ENCODE data around the gene MRPS2.

Gene MRPS2

DNA sequence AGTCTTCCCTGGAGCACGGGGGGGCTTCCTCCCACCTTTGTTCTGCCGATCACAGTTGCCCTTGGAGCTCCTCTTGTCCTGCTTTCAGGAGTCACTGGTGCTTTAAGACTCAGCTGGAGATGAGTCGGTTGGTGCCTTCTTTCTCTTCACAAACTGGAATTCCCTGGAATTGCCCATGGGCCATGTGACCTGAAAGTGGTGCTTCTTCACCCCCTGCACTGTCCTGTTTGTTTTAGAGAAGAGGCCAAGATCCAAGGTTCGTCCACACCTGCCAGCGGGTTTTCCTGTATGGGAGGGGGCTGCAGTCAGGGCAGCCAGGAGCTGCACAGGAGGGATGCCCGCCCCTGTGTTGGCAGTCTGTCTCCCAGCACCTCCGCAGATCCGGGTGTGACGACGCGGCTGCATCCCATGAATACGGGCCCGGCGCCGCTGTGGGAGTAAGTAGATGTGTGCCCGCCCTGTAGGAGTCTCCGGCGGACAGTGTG, 9.5 kb upstream of the MRPS2 start:
- DNase-seq (ENCODE audit: insufficient read length): no peak
- TF ChIP-seq POLR2AphosphoS5 (IDR thresholded peaks at IDR 0.05; ENCODE audit: low read depth, low read length) (no peak), TAF1 (IDR thresholded peaks at IDR 0.05; ENCODE audit: borderline replicate concordance, low read depth, low read length) (no peak), POLR2A (IDR thresholded peaks at IDR 0.05; ENCODE audit: low read depth, low read length) (no peak)

DNA sequence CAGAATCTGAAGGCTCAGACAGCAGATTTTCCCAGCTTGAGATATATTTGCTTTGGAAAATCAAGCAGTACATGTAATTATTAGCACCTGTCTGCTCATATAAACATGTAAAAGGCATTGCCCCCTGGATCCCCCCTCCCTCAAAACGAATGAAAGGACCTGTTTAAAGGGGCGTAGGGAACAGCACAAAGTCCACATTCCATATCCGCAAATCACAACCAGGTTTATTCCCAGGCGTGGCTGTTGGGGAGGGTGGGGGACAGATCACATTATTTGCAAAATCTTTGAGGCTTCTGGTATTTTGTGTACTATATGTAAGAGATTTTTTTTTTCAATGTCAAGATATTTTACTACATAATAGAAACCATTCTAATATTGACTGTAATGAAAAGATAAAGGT, 8.7 kb upstream of the MRPS2 start:
- DNase-seq (ENCODE audit: insufficient read length) (no peak), FAIRE-seq (no peak)
- TF ChIP-seq TAF1 (IDR thresholded peaks at IDR 0.05; ENCODE audit: borderline replicate concordance, low read depth, low read length) (no peak), POLR2A (IDR thresholded peaks at IDR 0.05; ENCODE audit: low read depth, low read length) (no peak)

More for the DNA sequence above, 9.5 kb upstream of the MRPS2 start:
- no peak for FAIRE-seq

DNA sequence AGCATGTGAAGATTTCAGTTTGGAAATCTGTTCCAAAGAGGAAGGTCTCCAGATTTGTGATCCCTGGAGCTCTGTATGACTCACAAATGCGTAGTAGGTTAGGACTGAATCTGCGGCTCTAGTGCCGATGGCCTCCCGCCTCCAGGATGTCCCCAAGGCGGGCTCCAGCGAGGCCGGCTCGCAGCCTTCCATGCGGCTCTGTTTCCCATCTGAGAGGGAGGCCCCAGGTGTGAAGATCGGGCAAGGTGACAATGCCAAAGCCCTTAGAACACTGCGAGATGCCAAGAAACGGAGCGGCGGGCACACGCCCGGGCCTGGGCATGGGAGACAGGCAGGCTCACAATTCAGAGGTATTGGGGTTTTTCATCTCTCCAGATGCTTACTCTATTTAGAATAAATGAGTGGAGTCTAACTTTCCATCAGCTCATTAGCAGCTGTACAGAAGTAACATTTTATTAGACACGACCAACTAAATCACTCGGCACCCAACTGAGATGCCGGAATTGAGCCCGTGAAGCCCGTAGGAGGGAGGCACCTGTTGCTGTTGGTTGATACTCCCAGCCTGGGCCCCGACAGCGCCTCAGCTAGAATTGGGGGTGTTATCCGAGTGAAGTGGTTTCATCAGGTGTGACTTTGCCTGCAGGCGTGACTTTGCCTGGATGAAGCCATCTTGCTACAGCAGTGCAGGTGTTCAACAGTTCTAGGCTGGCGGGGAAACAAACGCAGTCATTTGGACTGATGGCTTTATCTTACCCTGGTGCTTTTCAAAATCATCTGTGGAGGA, 7.4 kb upstream of the MRPS2 start:
- FAIRE-seq (no peak), DNase-seq (ENCODE audit: insufficient read length) (no peak)
- TF ChIP-seq TAF1 (IDR thresholded peaks at IDR 0.05; ENCODE audit: borderline replicate concordance, low read depth, low read length): no peak
- TF ChIP-seq POLR2A (IDR thresholded peaks at IDR 0.05; ENCODE audit: low read depth, low read length): no peak
- no peak for TF ChIP-seq POLR2AphosphoS5 (IDR thresholded peaks at IDR 0.05; ENCODE audit: low read depth, low read length)

DNA sequence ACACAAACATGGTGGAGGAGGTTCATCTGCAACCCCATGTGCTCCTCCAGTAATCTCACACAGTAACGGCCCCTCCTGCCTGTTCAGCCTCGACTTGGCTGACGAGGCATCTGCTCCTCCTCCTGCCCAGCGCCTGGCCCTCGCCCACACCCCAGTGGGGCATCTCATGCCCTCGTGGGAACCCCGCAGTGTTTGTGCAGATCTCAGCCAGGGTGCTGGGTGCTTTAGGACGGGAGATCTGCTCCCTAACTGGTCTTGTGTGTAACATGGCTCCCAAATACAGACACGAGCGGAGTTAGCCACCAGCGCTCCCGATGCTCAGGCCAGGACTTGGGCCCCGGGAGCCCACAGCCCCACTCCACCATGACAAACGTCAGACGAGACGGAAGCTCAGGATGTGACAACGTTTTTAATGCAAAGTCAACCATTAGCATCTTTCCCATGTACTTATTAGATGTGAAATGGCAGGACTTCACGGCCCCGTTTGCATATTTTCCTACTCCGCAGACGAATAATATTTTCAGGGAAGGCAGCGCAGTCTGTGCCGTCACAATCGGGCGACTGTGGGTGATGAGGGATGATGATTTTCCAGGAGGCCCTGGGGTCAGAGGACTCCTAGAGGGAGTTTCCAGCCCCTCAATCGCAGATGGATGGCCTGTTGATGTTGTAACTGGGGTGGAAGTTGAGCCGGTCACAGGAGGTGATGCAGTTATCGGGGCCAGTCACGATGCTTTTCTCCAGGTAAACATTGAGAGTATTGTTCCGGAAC, 5.5 kb upstream of the MRPS2 start:
- DNase-seq (ENCODE audit: insufficient read length) (no peak), FAIRE-seq (no peak)
- no peak for TF ChIP-seq POLR2A (IDR thresholded peaks at IDR 0.05; ENCODE audit: low read depth, low read length)
- TF ChIP-seq TAF1 (IDR thresholded peaks at IDR 0.05; ENCODE audit: borderline replicate concordance, low read depth, low read length): no peak
- no peak for TF ChIP-seq POLR2AphosphoS5 (IDR thresholded peaks at IDR 0.05; ENCODE audit: low read depth, low read length)

DNA sequence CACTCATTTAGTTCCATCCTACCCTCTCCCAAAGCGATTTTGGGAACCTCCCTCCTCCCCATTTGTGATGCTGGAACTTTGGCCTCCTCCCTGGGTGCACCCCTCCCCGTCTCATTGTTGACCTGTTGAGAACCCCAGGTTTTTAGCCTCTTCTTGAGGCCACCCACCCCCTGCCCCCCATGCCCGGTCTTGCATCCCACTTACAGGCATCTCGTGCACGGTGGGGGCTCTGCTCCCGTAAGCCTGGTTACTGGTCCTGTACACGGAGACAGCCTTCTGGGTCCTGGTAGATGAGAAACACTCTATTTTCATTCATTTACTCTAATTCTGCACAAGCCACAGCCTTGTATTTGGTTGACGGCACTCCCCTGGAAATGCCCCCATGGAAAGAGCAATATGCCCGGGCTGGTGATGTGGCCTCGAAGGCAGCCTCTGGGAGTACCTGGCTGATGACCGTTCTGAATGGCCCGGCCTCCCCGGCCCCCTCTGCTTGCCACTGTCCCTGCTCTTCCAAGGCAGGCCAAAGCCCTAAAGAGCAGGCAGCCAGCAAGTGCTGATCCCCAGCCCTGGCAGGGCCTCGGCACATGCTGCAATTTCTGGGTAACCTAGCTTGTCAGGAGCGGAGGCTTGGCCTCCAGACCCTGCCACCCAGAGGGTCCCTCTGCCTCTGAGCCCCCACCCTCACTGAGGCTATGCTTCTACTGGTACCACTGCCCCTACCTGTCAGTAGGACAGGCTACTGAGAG, 1.9 kb upstream of the MRPS2 start:
- no peak for FAIRE-seq
- DNase-seq (ENCODE audit: insufficient read length): no peak
- TF ChIP-seq TAF1 (IDR thresholded peaks at IDR 0.05; ENCODE audit: borderline replicate concordance, low read depth, low read length): no peak
- no peak for TF ChIP-seq POLR2AphosphoS5 (IDR thresholded peaks at IDR 0.05; ENCODE audit: low read depth, low read length)
- TF ChIP-seq POLR2A (IDR thresholded peaks at IDR 0.05; ENCODE audit: low read depth, low read length): no peak

DNA sequence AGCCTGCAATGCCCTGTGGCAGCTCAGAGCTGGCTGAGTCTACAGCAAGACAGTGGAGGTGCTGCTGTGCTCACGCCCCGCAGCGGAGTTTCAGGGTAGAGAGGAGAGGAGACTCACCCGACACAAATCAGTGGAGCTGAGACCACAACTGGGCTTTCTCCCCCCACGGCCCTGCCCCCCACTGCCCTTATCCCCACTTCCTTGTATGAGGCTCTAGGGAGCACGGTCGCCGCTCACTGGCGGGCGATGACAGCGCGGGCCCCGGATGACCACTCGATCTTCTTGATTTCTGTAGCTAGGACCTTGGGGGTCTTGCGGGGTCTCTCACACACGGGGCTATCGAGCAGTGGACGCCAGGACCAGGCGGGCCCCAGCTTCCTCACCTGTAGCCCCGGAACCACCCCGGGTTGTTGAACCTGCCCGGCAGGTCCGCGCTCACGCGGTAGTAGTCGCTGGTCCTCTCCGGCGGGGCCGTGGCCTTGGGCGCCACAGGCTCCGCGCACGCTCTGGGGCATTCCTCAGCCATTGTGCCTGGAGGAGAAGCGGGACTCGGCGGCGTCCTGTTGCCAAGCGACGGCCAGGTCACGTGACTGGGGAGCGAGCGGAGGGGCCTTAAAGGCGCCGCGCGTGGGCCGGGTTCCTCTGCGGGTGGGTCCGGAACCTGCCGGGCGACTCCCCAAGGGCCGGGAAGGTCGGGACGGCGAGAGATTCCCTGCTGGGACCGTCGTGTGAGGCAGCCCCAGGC, 984 bp upstream of the MRPS2 start:
- no peak for TF ChIP-seq TAF1 (IDR thresholded peaks at IDR 0.05; ENCODE audit: borderline replicate concordance, low read depth, low read length)
- TF ChIP-seq POLR2AphosphoS5 (IDR thresholded peaks at IDR 0.05; ENCODE audit: low read depth, low read length): no peak
- TF ChIP-seq POLR2A (IDR thresholded peaks at IDR 0.05; ENCODE audit: low read depth, low read length): no peak
- FAIRE-seq (peak; percentile 95), DNase-seq (ENCODE audit: insufficient read length) (peak; percentile 83)

DNA sequence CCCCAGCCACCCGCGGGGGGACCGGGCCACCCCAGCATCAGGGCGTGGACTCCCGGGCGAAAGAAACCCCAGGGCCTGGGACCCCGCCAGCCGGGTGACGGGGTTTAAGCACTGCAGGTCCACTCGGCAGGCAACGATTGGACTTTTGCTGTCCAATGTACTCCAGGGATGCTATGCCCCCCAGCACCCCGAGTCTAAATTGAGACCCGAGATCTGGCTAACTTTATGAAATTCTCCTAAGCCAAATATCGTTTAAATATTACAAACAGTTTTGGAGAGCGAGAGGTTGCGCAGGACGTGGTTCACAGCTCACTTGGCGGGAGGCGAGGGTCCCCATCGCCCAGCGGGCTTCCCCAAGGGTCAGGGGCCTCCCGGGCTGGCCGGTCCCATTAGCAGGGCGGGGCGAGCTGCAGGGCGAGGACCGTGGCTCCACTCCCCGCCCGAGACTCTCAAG, 384 bp upstream of the MRPS2 start:
- TF ChIP-seq POLR2AphosphoS5 (IDR thresholded peaks at IDR 0.05; ENCODE audit: low read depth, low read length): no peak
- TF ChIP-seq POLR2A (IDR thresholded peaks at IDR 0.05; ENCODE audit: low read depth, low read length): no peak
- no peak for TF ChIP-seq TAF1 (IDR thresholded peaks at IDR 0.05; ENCODE audit: borderline replicate concordance, low read depth, low read length)
- no peak for FAIRE-seq

DNA sequence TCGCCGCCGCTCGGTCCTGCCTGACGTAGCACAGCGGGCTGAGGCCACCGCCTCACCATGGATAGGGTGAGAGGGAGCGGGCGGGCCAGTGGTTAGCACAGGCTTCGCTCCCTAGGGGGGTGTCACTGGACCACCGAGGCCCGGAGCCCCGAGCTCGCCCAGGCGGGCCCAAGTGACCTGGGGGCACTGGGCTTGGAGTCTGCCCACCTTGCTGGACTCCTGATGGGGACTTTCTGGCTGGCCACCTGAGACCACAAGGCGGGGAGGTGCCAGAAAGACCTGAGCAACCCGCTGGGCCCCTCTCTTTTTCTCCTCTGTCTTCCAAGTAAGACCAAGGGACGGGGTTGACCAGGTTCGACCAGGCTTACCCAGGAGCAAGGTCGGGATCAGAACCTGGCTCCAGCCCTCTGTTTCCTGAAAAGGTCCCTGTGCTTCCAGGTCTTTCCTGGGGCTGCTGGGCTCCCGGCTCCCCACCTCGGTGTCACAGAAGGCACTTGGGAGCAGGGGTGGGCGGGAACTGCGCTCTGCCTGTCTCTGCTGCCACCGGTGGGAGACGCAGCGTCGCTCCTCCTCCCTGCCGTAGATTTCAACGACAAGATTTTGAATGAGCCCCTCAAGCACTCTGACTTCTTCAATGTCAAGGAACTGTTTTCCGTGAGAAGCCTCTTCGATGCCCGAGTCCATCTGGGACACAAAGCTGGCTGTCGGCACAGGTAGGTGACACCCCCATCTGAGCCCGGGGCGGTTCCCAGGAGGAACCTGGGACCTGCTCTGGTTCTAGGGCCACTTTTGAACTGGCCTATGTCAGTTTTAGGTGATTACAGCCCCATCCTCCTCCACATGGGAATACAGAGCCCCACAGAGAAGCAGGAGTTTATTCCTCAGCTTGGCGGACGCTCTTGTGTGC, 1.0 kb downstream of the MRPS2 start:
- FAIRE-seq: no peak

More for the DNA sequence above, 384 bp upstream of the MRPS2 start:
- DNase-seq (ENCODE audit: insufficient read length): no peak

DNA sequence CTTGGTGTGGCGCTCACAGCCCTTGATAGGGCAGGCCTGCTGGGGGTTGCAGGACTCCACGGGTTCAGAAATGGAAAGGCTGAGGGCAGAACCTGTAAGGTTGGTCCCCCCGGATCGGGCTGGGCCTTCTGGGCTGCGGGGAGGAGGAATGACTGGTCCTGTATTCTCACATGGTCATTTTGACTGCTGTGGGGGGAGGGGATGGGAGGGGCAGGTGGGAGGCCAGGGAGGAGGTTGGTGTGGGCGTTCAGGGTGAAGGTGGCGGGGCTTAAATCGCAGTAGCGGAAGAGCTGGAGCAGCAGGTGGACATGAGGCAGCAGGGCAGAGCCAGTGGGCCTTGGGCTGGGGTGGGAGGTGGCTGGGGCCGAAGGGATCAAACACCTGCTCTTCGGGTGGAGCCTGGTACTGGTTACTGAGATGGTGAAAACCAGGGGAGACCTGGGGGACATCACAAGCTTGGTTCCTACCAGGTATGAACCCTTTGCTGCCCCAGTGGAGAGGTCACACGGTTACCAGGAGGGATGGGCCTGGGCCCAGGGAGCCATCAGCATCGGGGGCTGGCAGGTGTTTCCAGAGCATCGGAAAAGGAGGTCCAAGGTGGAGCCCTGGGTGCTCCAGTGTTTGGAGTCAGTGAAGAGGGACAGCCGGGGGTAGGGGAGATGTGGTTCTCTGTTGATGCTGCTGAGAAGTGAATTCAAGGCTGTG, 1.8 kb downstream of the MRPS2 start:
- no peak for FAIRE-seq
- no peak for DNase-seq (ENCODE audit: insufficient read length)
- no peak for TF ChIP-seq TAF1 (IDR thresholded peaks at IDR 0.05; ENCODE audit: borderline replicate concordance, low read depth, low read length)
- no peak for TF ChIP-seq POLR2AphosphoS5 (IDR thresholded peaks at IDR 0.05; ENCODE audit: low read depth, low read length)
- TF ChIP-seq POLR2A (IDR thresholded peaks at IDR 0.05; ENCODE audit: low read depth, low read length): no peak

More for the DNA sequence above, 1.0 kb downstream of the MRPS2 start:
- TF ChIP-seq POLR2AphosphoS5 (IDR thresholded peaks at IDR 0.05; ENCODE audit: low read depth, low read length) (no peak), TAF1 (IDR thresholded peaks at IDR 0.05; ENCODE audit: borderline replicate concordance, low read depth, low read length) (no peak), POLR2A (IDR thresholded peaks at IDR 0.05; ENCODE audit: low read depth, low read length) (no peak)
- peak; percentile 86 for DNase-seq (ENCODE audit: insufficient read length)
